HG03442 (cell line): ENCODE measurements around the gene GPR157.
A peak's percentile ranks its signal among the peaks of the same experiment; 100 is the strongest.
"Not testable (repeated sequence)": the region's sequence is repeated elsewhere in the genome, so short reads cannot be mapped to it uniquely, and the experiment has no call there.

ENCODE experiments used
- ATAC-seq: cut with Tn5 transposase; IDR thresholded peaks from one replicate; pipeline ENCODE4 v1.9.1; 2021; ENCODE audit warnings: mild to moderate bottlenecking, moderate library complexity; ENCODE audit not compliant: unreplicated experiment

GPR157 gene

DNA sequence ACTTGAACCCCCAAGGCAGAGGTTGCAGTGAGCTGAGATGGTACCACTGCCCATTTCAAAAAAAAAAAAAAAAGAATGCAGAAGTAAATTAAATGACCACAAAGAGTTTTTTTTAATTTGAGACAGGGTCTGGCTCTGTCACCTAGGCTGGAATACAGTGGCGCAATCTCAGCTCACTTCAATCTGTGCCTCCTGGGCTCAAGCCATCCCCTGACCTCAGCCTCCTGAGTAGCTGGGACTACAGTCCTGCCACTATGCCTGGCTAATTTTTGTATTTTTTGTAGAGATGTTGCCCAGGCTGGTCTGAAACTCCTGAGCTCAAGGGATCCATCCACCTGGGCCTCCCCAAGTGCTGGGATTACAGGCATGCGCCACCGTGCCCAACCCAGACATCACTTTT is 20.2 kb upstream of the GPR157 start:
- ATAC-seq: no peak

DNA sequence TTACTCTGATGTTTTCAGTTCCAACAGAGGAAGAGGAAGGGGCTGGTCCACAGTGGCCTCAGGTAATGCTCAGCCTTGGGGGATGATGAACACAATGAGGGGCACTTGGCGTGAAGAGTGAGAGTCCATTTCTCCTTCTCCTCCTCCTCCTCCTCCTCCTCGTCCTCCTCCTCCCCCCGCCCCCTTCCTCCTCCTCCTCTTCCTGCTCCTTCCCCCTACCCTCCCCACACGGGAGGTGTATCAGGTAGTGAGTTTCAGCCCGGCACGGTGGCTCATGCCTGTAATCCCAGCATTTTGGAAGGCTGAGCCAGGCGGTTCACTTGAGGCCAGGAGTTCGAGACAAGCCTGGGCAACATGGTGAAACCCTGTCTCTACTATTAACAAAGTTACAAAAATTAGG is 17.3 kb upstream of the GPR157 start:
- ATAC-seq: no peak

DNA sequence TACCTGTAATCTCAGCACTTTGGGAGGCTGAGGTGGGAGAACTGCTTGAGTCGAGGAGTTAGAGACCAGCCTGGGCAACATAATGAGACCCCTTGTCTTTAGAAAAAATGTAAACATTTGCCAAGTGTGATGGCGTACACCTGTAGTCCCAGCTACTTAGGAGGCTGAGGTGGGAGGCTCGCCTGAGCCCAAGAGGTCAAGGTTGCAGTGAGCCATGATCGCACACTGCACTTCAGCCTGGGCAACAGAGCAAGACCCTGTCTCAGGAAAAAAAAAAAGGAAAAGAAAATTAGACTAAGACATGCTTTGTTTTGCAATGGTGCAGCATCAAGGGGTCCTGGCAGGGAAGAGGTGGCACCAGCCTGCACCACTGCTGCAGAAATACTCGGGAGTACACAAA is 16.8 kb upstream of the GPR157 start:
- ATAC-seq: no peak

DNA sequence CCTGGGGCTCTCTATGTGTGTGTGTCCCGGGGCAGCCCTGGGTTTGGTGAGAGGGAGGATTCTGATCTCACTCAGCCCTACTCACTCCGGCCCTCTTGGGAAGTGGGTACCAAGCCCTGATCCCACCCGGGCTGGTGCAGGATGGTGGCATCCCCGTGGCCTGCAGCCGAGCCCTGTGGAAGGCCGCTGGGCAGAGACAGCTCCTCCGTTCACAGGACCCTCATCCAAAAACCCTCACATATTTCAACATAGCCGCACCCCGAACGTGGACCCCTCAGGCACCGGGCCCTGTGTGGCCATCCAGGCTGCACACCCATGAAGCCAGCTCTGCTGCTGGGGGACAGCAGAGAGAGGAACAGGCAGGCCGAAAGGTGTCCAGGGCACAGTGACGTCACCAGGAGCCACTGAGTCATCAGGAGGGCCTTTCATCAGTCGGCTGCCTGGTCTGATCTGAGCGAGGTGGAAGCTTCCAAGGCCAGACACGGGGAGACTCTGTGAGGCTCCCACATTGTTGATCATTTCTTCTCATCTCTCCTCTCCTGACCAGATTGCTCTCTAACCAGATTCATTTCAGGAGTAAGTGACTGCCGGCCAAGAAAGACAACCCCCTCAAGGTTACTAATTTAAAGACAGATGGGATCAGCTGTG is 16.2 kb upstream of the GPR157 start:
- no peak for ATAC-seq

DNA sequence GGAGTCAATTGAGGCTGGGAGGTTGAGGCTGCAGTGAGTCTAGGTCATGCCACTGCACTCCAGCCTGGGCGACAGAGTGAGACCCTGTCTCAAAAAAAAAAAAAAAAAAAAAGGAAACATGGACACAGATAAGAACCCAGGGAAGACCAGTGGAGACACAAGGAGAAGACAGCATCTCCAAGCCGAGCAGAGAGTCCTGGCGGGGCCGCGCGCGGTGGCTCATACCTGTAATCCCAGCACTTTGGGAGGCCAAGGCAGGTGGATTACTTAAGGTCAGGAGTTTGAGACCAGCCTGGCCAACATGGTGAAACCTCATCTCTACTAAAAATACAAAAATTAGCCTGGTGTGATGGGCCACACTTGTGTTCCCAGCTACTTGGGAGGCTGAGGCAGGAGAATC is 15.6 kb upstream of the GPR157 start:
- ATAC-seq: not testable (repeated sequence)

DNA sequence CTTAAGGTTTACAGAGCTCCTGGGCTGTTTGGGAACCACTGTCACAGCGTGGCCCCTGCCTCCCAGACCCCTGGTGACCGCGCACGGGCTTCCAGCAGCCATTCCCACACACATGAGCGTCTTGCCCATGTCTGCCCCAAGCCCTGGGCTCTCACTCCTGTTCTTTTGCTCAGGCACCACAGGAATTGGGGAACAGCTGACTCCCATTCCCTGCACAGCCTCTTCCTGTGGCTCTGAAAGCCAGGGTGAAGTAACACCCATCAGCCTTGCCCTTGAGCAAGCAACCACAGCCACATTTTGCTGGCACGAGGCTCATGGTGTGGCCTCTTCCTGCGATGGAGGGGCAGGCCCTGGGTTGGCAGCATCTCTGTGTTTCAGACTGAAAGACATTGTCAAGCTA is 14.3 kb upstream of the GPR157 start:
- ATAC-seq: no peak

DNA sequence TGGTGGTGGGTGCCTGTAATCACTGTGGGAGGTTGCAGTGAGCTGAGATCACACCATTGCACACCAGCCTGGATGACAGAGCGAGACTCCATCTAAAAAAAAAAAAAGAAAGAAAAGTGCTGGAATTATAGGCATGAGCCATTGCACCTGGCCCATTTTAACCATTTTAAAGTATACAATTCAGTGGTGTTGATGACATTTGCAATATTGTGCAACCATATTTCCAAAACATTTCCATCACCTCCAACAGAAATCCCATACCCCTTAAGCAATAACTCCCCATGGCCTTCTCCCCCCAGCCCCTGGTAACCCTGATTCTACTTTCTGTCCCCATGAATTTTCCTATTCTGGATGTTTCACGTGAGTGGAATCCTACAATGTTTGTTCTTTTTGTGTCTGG is 11.0 kb upstream of the GPR157 start:
- ATAC-seq: no peak

DNA sequence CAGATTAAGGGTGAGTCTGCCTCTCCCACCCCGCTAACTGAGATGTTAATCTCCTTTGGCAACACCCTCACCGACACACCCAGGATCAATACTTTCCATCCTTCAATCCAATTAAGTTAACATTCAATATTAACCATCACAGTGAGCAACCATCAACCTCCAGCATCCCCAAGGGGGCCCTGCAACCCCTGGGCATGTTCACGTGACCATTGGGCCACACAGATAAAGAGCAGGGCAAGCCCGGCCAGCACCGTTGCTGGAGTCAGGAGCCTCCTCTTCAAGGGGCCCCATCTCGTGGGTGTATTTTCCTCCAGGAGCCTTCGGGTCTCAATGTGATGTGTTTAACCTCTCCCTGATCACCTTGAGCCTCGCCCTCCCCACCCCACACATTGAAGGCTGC is 8.0 kb upstream of the GPR157 start:
- ATAC-seq: no peak

DNA sequence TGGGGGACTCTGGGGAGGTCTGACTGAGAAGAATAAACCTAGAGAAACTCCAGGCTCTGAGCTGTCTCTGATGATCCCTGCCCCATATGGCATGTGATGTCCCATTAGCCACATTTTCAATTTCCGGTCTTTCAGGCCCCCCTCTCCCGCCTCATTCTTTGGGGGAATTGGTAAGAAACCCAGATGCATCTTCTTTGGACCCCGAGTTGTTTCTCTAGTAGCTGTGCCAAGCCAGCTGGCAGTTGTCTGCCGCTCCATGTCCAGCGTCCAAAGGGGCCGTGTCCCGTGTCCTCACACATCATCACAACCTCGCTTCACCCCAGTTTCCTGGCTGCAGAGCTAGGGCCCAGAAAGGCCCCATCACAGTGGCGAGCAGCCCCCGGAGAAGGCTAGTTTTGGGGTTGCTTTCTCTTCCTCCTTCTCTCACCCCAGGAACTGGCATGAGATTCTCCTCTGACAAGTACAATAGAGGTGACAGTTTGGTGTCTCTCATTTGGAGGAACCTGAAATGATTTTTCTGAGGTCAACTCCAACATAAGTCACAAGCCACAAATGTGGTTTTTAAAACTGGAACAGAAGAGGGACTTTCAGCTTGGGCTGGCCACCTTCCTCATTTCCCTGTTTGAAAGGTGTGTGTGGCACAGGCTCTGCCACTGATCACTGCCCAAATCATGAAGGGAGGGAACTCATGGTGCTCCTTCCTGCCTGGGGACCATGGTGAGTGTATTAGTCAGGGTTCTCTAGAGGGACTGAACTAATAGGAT is 6.4 kb upstream of the GPR157 start:
- no peak for ATAC-seq

DNA sequence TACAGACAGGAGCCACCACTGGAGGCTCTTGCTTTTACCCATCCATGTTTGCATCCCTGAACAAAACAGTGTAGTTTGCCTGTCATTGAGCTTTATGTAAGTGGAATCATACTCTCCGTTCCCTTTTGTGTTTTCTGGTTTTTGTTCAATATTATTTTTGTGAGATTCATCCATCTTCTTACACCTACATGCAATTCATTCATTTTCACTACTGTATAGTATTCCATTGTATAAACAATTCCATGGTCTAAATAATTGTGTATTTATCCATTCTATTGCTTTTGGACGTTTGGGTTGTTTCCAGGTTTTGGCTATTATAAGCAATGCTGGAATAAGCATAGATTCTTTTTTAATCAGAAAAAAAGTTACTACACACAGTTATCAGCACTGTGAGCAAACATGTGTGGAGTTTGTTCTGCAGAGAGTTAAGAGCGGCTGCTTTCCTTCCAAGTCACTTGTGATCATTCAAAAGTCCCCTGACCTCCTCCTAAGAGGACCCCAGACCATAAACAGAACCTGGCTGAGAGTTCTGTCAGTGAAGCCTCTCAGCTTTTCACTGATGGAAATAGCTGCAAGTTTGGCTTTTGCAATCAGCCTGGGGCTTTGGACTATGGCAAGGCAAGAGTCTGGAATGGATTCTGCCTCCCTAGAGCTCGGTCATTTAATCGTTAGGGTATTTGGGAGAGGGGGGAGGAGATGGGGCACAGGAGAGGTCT is 5.1 kb upstream of the GPR157 start:
- ATAC-seq: no peak

DNA sequence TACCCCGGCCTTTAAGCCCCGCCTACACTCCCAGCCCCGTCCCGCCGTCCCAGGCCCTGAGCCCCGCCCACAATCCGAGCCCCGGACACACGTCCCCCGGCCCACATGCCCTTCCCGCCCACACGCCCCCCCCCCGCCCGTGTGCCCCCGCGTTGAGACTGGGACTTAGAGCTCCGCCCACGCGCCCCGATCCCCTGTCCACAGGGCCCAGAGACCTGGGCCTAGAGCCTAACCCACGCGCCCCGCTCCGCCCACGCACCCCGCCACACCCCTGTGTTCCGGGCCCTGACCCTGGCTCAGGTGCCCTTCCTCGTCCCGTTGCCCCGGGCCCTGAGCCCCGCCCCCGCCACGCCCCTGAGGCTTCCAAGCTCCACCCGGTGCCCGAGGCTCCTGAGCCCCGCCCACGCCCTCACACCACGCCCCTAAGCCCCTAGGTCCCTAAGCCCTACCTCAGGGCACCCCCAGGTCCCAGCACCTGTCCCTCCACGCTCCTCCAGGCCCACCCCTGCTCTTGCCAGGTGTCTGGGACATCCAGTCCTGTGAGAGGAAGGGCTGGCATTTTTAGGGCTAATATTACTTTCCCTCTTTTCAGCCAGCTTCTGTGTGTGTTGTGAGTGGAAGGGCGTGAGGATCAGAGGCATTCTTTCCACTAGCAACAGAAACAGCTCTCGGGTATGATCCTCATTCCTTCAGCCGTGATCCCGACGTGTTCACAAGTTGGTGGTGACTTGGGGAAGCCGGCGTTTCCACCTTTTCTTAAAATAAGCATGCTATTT is 552 bp upstream of the GPR157 start:
- ATAC-seq: peak; percentile 49

DNA sequence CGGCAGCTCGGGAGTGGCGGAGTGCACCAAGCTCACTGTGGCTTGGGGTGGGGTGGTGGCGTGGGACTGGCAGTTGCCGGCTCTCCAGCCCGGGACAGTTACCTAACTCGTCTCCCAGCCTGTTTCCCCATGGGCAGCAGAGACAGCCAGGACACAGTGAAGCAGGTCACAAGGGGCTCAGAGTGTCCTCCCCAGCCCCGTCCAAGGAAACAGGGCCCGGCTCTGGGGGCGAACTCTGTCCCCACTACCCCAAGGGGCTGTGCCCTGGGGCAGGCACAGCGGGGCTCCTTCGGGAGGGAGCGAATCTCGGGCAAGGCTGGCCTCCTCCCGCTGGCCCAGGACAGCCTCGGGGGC is 759 bp downstream of the GPR157 start:
- no peak for ATAC-seq

DNA sequence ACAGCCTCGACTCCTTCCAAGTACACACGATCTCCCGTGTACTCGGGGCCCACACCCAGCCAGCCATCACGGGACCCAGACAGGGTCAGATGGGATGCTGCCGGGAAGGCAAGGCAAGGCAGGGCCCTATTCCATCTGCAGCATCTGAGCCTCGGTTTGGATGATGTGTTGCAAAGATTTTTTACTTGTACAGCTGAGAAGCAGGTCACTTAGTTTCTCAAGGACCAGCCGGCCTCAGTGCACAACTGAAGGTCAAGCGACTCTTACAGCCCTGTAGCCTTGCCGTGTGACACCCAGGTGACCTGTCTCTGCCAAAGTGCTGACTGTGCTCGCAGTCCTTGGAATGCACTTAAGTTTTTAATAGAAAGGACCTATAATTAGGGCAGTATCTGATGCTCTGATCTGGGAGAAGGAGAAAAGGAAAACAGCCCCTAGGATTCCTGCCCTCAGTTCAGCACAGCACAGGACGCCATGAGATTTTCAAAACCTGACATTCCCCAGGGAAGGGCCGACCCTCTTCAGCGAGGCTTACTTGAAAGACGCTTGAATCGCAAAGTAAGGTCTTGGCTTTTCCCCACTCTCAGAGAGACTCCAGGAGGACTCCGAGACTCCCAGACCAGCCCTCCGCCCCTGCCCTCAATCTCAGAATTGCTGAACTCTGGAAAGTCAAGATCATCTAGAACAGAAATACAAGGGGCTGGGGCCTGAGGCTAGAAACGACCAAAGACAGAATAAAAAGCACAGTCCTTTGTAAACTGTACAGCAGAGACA is 1.3 kb downstream of the GPR157 start:
- ATAC-seq: no peak

DNA sequence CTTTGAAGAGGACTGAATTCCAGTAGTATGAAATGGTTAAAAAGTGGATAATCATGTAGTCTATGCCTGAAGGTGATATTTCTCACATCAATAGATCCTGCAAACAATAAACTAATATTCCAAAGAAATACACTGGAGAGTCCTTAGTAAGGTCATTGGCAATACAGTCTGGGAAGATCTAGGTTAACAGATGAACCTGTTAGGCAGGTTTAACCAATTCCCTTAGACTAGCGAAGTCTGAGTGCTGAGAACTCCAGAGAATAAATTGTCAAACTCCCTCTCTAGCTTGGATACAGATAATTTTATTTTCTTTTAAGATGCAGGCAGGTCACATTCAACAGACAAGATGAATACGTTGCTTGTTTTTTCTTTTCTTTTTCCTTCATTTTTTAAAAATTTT is 2.4 kb downstream of the GPR157 start:
- ATAC-seq: no peak

DNA sequence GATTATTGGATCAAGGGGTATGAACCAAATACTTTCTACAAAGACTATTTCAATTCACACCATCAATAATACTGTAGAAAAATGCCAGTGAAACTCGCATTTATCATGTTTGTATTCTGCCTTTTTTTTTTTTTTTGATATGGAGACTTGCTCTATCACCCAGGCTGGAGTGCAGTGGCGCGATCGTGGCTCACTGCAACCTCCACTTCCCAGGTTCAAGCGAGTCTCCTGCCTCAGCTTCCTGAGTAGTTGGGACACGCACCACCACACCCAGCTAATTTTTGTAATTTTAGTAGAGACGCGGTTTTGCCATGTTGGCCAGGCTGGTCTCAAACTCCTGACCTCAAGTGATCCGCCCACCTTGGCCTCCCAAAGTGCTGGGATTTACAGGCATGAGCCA is 3.1 kb downstream of the GPR157 start:
- not testable (repeated sequence) for ATAC-seq

DNA sequence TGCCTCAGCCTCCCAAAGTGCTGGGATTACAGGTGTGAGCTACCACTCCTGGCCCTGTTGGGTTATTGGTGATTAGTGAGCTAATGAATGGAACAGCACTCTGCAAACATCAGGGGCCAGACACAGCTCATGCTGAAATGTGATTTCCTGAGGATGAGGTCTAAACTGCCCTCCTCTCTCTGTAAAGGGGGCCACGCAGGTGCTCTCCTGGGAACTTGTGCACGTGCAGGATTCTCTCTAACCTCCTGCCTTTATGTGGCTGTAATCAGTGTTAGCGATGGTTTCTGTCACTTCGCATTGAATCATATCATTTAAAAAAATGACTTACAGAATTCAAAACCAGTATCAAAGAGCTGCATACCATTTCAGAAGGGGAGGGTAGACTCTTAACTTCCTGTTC is 3.6 kb downstream of the GPR157 start:
- ATAC-seq: no peak

DNA sequence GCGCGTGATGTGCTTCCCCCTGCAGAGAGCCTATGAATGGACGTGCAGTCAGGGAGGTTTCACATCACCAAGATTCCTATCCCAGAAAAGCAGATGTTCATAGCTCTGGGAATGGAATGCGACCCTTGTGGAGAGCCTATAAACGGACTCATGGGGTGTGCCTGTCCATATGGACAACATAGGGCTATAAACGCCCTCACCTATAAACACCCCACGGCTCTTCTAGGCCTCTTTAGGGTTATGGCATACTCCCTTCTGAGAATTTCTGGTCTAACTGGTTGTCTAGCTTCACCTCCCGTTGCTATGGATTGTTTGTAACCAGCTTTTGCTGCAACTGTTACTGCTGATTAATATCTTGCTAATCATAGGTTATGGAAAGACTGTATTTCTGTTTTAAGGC is 4.5 kb downstream of the GPR157 start:
- not testable (repeated sequence) for ATAC-seq

DNA sequence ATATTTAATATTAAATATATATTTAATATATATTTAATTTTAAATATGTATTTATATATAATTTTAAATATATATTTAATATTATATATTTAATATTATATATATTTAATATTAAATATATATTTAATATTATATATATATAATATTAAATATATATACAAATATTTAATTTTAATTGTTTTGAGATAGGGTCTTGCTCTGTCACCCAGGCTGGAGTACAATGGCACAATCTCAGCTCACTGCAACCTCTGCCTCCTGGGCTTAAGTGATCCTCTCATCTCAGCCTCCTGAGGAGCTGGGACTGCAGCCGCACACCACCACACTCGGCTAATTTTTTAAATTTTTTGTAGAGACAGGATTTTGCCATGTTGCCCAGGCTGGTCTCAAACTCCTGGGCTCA is 5.2 kb downstream of the GPR157 start:
- ATAC-seq: not testable (repeated sequence)

DNA sequence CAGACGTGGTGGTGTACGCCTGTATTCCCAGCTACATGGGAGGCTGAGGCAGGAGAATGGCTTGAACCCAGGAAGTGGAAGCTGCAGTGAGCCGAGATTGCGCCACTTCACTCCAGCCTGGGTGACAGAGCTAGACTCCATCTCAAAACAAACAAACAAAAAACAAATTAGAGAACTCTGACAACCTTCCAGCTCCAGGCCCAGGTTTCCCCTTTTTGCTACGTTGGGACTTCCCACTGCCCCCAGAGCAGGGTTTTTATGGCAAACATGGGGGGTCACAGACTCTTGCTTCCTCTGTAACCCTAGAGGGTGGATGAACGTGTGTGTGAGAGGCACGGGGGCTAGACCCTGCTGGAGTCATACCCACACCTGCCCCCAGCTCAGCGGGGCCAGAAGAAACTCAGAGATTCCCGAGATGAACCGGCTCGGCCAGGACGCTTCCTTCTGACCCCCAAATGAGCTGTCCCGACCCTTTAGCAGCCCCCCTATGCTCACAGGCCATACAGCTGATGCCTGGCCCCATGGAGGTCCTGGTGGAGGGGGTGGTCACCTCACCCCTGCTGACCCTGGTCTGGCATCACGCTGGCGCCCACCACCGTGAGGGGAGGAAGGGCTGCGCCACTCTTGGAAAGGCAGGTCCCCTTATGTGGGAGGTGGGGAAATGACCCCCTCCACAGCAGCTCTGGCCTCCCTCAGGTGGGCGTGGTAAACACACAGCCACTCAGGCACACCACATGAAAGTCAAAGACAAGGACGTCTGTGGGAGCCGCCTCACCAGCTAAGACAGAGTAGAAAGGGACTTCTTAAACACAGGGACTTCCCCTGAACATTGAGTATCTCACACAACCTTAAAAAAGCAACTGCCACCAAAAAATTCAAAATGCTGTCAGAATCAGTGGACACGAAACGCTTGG is 7.1 kb downstream of the GPR157 start:
- ATAC-seq: peak; percentile 67
